Measurements from ENCODE around the gene PARD6G. TPM values are rescaled to one million over a fixed set of nuclear protein-coding genes. Genes with fewer than 3 reads are reported as not detected.

Gene PARD6G
- total and polyA plus RNA-seq, 10 of the 15 experiments (the other 5 are each of a cell fraction or from before 2014, with no cell fraction given), result 0.20 to 2.0 (median 0.60) TPM

Other genes starting within 250 kb of the PARD6G start
- gene RBFA, start 213.1 kb downstream of the PARD6G start, total RNA-seq (2014; rRNA removed), result 56.0 and 59.3 TPM in 2 replicates
- 33.3 and 36.8 TPM in 2 replicates for gene RBFA, start 213.1 kb downstream of the PARD6G start, total RNA-seq (2014; rRNA removed; fragmentation: Illumina TruSeq; extraction: Trizol)
- gene RBFA, start 213.1 kb downstream of the PARD6G start, total RNA-seq (2021), result 38.7 and 41.2 TPM in 2 replicates
- gene RBFA, start 213.1 kb downstream of the PARD6G start, polyA plus RNA-seq (2011; rRNA removed), result 25.5 and 37.0 TPM in 2 replicates
- gene RBFA, start 213.1 kb downstream of the PARD6G start, polyA plus RNA-seq (2014; fragmentation: Illumina TruSeq; extraction: Trizol), result 25.7 and 39.1 TPM in 2 replicates
- gene RBFA, start 213.1 kb downstream of the PARD6G start, polyA plus RNA-seq (2014; fragmentation: Nextera tagmentation; extraction: Ambion mirVana), result 1 to 10 TPM; 7.2 to 9.1 TPM
- gene RBFA, start 213.1 kb downstream of the PARD6G start, polyA plus RNA-seq (2014; rRNA removed), result 44.8 and 47.4 TPM in 2 replicates
- 10 to 100 TPM; 37.2 to 38.3 TPM for gene RBFA, start 213.1 kb downstream of the PARD6G start, polyA plus RNA-seq (2016; fragmentation: Nextera tagmentation; extraction: Ambion mirVana)
- 18.0 and 18.6 TPM in 2 replicates for gene ADNP2, start 138.3 kb downstream of the PARD6G start, total RNA-seq (2014; rRNA removed)
- 16.2 and 17.8 TPM in 2 replicates for gene ADNP2, start 138.3 kb downstream of the PARD6G start, total RNA-seq (2014; rRNA removed; fragmentation: Illumina TruSeq; extraction: Trizol)
- 25.1 and 26.7 TPM in 2 replicates for gene ADNP2, start 138.3 kb downstream of the PARD6G start, total RNA-seq (2021)
- 9.9 and 14.1 TPM in 2 replicates for gene ADNP2, start 138.3 kb downstream of the PARD6G start, polyA plus RNA-seq (2011; rRNA removed)
- 18.2 and 20.0 TPM in 2 replicates for gene ADNP2, start 138.3 kb downstream of the PARD6G start, polyA plus RNA-seq (2014; fragmentation: Illumina TruSeq; extraction: Trizol)
- gene ADNP2, start 138.3 kb downstream of the PARD6G start, polyA plus RNA-seq (2014; fragmentation: Nextera tagmentation; extraction: Ambion mirVana), result 10 to 100 TPM in 1 of 2 experiments, 1 to 10 TPM in 1; 6.9 to 13.1 TPM
- 12.8 and 13.0 TPM in 2 replicates for gene ADNP2, start 138.3 kb downstream of the PARD6G start, polyA plus RNA-seq (2014; rRNA removed)
- gene ADNP2, start 138.3 kb downstream of the PARD6G start, polyA plus RNA-seq (2016; fragmentation: Nextera tagmentation; extraction: Ambion mirVana), result 1 to 10 TPM; 3.7 to 9.3 TPM

All from GM12878 (cell line).